NCI-H526 treated with DMSO at 0.1 percent for 48 hours (cell line): Measurements from ENCODE around the gene FAM120B.

Source experiments
- DNase-seq: peaks from one replicate; lab custom pipeline; 2025; lab: John Stamatoyannopoulos, UW

Gene FAM120B

DNA sequence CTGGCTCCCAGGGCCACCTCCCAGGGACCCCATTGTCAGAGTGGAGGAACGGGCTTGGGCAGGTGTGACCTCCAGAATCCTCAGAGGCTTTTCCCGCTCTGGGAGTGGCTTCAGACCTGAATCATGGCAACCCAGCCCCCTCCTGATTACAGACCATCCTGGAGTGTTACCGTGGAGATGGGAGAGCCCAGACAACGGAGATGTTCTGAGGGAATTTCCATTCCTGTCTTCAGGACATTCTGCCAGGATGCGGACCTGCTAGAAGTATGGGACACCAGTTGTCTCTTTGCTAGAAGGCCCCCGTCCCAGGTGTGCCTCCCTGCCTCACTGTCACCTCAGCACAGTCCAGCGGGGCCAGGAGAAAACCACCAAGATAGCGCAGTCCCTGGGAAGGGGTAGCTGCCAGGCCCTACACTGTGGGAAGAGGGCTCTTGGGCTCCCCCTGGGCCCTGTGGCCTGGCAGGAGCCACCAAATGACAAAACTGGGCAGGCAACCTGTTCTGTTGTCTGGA is 136.6 kb downstream of the FAM120B start:
- DNase-seq = no peak

DNA sequence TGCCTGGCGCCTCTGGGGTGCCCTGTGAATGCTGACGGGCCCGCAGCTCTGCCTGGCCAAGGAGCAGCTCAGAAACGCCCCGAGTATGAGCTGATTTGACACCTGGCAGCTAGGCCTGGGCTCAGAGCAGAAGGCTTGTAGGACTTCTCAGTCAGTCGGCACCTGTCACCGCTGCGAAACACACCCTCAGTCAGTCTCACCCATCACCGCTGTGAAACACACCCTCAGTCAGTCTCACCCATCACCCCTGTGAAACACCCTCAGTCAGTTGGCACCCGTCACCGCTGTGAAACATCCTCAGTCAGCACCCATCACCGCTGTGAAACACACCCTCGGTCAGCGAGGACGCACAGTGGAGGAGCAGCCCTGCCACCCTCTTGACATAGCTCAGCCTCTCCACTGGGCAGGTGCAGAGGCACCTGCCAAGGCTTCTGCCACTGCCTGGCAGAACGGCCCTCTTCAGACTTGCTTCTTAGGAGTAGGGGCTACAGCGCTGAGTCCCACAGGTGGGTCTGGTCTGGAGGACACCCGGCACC is 137.6 kb downstream of the FAM120B start:
- DNase-seq = no peak

DNA sequence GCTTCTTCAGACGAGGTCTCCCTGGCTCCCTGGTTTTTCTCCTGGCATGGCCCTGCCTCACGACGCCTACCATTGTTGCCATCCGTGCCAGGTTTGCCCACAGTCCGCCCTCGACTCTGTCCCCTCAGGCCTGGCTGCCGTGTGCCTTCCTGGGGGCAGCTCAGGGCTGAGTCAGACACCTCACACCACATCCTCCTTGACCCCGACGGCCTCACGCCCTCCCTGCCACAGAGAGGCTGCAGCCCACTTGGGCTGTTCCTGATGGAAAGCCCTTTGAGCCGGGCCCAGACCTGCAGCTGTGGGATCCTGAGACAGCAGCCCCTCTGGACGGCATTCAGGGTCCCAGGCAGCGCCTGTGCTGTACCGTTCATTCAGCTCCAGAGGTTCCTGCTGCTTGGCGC is 138.3 kb downstream of the FAM120B start:
- no peak for DNase-seq

DNA sequence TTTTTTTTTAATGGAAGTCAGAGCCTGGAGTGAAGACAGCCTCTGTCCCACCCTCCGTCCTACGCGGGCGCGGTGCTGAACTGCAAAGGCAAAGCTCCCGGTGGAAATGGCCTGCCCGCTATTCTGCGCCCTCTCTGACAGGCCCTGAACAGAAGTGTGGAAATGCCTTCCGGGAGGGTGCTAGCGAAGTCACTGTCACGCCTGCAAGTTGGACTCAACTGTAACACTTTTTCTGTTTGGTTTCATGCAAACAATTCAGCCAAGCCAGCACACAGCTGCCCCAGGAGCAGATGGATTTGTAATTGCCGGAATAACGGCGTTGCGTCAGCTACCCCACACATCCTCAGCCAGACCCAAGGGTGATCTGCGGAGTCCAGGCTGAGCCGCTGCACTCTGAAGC is 138.9 kb downstream of the FAM120B start:
- DNase-seq = peak; percentile 24

DNA sequence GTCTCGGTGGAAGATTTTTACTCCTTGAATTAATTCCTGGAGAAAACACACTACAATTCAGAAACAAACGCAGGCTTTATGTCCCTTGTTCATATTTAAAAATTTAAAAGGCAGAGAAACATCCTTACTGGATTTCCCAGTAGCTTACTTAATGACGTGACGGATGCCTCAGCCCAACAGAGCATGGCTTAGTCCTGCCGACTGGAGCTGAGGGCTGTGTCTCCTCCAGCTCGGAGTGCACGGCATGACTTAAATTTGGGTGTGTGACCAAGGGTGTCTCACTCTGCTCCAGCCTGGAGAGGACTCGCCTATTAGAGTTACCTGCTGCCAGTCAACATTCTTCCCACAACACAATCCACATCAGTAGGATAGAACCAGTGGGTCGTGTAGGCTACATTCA is 139.4 kb downstream of the FAM120B start:
- no peak for DNase-seq

DNA sequence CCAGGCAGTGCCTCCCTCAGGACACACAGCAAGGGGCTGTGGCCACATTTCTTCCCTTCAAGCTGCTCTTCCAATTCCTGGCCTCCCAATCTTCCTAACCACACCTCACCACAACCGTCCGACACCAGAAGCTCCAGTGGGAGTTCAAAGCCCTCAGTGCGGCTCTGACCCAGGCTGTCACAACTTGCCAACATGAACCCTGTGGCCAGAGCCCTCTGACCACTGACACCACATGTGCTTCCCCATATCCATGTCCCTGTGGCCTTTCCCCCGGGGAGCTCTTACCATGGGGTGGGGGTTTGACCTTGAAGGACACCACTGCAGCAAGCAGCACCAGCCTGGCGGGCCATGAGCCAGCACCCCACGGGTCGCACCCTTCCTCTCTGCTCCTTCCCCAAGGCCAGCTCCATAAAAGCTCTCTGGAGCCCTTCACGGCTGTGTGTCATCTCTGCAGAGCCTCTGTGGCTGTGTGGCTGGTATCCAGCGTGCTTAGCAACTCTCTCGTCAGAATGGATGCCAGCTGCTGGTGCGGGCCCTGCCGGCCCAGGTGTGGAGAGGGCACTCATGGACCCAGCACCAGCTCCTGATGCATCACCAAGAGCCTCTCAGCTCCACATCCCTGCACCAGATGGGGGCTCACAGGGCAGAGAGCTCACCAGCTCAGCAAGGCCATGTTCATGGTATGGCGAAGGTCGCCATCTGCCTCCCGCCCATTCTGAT is 140.4 kb downstream of the FAM120B start:
- no peak for DNase-seq

DNA sequence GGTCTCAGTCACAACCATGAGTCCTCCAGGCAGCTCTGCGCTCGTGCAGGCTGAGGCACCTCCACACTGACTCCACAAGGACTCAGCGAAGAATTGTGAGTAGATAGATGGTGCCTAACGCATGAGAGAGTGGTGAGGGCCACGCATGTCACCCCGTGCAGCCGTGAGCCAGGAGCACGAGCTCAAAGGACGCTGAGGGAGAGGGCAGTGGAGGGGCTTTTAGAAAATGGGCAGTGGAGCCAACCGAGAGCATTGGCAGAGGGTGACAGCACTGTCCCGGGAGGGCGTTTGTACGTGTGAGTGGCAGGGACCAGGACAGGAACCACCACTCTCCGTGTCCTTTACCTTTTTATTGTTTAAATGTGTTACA is 141.0 kb downstream of the FAM120B start:
- DNase-seq = no peak

DNA sequence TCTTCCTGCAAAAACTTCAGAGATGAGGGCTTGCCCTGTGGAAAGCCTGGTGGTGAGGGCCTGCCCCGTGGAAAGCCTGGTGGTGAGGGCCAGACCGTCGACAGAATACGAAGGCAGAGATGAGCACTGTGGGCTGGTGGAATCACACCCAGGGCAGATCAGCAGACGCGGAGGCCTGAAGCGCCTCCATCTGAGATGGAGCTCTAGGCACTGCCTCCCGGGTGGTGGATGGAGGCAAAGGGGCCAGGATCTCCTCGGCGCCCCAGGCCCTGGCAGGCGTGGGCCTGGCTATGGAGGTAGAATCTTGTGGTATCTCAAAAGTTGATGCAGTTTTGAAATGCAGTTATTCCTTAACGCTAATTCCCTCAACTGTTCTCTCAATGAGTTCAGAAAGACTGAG is 141.8 kb downstream of the FAM120B start:
- DNase-seq = no peak

DNA sequence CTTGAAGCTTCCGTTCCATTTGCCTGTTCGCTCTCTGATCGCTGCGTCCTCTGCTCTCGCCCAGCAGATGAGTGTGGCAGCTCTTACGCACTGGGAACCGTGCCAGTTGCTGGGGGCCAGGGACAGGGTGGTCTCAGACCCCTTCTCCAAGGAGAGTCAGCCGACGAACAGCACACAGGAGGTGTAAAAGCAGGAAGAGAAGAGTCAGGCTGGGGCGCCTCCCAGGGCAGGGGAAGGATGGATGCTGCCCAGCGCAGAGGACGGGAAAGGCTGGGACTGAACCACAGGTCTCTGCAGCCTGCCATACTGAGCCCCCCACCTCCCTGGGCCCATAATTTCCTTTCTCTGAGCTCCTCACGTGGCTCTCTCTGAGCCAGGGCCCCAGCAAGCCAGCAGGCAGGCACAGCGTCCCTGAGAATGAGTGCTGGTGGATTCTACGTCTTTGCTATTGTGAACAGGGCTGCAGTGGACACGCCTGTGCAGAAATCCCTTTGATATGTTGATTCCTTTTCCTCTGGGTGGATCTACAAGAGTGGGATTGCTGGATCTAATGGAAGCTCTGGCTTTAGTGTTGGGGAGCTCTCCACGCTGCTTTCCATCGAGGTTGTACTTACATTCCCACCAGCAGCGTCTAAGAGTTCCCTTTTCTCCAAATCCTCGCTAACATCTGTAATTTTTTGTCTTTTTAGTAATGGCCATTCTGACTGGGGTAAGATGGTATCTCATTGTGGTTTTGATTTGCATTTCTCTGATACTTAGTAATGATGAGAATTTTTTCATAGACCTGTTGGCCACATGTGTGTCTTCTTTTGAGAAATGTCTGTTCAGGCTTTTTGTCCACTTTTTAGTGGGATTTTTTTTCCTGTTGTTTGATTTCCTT is 142.4 kb downstream of the FAM120B start:
- DNase-seq = peak; percentile 65

DNA sequence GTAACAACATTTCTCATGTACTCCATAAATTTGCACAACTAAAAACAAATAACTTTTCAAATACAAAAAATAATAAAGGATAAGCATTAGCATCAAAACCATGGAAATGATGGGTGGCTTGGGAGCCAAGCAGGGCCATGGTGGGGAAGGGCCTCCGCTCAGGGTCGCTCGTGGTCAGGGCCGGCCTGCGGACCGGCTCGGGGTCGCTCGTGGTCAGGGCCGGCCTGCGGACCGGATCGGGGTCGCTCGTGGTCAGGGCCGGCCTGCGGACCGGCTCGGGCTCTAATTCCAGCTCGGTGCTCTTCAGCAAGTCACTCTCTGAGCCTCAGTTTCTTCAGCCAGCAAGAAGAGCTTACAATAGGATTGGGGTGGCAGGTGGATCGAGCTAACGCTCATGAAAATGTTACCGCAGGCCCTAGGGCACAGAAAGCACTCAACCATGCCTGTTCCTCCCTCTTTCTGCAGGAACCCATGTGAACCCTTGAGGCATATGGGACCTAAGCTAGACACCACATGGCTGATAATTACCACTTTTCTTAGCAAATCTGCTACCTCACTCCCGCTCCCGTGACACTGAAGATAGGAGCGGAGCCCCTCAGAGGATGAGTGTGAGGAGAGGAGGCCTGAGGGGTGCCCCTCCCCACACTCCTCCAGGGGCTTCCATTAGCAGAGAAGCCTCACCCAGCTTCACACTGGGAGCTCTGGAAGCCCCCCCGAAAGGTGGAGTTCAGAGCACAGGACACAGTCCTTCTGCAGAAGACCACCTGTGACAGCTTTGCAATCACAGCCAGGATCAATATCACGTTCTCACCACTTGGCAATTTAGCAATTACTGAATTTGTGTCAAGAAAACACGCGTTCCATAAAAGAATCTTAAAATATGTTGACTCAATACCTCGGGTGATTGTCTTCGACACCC is 143.5 kb downstream of the FAM120B start:
- peak; percentile 46 for DNase-seq

DNA sequence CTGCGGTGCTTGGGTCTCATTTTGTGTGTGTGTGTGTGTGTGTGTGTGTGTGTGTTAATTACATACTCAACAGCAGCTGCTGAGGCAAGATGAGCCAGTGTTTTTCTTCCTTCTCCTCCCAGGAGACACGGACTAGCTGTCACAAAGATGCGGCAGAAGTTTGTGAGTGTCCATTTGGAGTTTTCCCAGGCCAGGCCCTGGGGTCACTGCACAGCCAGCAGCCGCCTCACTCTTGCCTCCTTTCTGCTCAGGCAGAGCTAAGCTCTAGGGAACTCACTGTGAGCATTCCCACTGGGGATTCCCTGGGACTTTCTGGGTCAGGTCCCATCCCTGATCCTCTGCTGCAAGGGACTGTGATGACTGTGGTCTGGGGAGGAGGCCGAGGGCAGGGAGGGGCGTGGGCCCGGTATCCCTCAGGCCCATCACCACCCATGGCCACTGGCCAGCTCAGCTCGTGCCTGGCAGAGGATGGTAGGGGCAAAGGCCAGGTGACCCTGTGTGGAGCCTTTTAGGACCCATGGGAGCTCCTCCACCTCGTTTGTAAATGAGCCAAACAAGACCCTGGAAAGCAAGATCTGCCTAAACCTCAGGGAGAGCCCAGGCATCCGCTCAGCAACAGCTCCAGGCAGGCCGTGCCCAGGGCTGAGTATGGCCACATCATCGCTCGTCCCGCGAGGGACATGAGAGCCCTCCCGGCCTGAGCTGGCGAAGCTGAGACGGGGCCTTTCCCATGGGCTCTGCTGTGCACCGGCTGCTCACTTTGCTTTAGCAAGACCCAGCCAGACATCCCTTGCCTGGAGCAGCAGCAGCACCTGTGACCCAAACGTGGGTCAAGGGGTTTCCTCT is 144.6 kb downstream of the FAM120B start:
- DNase-seq = peak; percentile 9

DNA sequence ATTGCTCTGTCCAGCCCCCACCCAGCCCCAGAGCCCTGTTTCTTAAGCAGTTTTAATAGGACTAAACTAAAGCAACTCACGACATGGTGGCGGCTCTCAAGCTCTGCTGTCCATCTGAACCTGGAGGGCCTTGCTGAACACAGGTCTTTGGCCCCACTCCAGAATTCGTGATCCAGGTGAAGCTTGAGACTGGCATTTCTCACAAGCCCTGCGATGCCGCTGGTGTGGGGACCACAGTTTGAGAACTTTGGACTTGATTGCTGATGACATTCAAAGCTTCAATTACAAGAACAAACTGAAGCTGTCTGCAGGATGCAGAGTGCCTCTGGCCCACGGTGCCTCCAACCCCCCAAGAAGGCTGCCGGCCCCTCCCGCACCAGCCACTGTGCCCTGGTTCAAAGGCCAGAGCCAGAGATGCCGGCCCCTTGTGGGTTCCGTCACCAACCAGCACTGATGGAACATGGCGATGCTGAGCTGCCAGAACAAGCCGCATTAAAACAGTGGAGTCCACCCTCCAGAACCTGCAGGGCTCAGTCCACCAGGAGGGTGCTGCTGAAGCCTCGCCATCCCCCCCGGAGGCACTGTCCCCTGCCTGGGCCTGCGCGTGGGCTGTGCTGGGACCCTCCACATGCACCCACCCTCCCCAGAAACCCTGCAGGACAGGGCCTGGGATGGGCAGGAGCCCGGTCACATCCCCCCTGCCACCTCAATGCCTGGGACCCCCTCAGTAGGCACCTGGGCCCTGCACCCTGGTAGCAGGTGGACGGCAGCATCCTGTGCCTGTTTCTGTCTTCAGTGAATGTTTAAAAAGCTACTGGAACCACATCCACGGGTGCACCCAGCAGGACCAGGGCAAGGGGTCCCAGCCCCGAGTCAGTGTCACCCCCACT is 145.4 kb downstream of the FAM120B start:
- DNase-seq = no peak

DNA sequence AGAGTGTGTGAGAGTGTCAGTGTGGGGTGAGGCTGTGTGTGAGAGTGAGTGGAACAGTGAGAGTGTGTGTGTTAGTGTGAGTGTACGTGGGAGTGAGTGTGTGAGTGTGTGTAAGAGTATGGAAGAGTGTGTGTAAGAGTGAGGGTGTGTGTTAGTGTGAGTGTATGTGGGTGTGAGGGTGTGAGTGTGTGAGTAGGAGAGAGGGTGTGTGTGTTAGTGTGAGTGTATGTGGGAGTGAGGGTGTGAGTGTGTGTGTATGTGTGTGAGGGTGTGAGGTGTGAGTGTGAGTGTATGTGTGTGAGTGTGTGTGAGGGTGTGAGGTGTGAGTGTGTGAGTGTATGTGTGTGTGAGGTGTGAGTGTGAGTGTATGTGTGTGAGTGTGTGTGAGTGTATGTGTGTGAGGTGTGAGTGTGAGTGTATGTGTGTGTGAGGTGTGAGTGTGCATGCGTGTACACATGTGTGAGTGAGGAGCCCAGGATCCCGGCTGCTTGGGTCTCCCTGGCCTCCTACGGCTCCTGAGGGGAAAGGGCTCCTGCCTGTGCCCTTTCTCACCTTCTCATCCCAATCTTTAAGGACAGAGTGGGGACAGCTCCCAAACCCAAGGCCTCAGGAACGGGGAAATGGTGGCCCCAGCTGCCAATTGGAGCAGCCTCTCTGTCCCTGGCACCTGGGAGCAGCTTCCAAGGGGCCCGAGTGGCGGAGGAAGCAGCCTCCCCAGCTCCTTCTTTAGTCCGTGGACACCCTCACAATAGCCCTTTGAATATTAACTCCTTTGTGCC is 146.4 kb downstream of the FAM120B start:
- DNase-seq = no peak

DNA sequence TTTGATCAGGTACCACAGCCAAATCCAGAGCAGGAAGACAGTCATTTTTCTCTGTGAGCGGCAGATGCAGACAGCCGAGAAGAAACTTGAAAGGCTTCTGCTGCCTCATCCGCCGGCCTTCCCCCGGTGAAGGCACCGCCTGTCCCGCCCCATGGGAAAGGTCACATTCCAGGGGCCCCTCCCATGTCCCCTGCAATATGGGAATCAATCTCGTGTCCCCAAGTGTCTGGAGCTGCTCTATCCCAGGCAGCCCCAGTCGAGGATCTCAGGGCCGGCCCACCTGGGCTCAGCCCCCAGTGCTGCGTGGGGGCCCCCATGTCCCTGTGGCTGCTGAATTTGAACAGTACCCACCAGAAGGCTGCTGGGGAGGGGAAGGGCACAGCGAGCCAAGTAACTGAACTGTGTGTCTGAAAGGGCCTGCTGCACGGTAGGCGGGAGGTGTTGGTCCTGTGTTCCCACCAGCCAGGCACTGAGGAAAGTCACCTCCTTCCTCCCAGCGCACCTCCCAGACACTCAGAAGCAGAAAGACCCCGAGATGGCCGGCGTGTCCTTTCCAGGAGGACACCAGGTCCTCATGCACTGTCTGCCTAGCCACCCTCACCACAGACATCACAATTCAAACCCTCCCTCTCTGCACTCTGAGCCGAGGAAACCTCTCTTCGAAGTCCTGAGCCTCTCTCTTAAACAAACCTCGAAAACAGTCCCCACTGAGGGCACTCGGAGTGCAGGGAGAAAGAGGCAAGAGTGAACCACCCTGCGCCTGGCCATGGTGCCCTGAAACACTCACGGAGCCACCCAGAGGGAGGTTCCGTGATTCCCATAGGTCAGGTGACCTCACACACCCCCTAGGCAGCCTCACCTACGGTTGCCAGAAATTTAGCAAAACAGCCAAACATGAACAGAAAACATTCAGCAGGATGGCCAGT is 147.3 kb downstream of the FAM120B start:
- no peak for DNase-seq

DNA sequence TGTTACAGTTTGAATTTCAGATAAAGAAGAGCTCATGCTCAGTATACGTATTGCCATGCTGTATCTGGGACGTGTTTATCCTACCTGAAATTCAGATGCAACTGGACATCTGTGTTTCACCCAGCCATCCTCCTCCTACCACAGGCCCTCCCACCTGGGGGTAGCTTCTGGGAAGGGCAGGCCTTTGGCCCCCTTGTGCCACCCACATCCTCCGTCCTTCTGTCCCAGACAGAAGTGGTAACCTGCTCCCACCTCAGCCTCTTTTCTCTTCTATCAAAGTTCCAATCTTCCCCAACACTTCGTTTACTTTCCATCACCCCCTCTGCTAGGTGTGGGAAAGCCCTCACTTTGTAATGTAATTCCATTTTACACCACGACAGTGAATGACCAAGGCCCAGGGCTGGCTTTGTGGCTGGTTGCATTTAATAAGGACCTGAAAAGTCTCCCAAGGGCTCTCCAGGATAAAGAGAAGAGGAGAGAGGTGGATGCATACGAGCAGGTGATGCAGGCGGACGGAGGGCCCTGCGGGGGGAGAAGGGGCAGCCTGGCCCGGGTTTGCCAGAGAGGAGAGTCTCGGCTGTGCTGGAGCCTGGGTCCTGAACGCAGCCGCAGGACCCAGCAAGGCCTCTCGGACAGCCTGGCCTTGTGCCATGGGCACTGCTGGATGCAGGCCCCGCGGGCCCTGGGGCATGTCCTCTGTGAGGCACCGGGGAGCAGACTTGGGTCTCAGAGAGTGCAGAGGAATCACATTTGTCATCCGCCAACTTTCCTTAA is 148.1 kb downstream of the FAM120B start:
- DNase-seq = no peak

DNA sequence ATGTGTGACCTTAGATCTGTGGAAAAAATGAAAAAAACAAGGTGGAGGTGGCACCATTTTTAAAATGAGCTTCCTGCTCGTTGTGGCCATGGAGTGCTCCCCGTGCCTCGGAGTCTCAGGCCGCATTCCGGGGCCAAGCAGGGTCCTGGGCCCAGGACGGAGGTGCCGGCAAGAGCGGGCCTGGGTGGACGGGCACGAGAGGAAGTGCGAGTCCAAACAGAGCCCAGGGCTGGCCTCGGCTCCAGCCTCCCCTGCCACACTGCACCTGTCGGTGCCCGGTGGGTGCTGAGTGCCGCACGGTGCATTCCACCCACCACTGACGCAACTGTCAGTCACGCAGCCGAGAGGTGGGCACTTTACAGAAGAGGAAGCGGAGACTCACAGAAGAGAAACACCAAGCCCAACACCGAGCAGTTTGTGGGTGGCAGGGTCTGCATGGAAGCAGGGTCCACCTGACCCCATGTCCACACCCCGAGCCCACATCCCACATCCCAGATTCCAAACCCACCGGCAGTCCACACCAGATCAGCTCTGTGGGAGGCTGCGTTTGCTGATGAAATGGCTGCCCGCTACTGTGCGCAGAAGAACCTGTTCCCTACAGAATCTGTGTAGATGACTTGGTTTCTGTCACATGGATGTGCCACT is 148.9 kb downstream of the FAM120B start:
- DNase-seq = no peak

DNA sequence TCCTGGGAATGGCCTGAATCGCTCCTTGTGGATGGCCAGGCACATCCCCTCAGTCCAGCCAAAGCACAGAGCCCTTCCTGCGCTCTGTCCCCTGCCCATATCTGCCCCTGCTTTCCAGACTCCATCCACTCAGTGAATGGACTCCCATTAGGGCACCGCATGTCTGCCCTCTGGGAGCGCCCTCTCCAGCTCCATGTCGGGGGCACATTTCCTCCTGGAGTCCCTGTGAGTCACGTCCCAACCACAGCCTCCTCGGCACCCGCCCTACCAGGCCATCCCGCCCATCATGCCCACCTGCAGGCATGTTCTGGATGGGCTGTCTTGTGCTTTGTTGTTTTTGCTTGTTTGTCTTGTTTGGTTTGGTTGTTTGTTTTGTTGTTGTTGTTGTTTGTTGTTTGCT is 149.8 kb downstream of the FAM120B start:
- no peak for DNase-seq
